HG03354 (cell line): Measurements from ENCODE around the gene CNTRL.
"Not testable (repeated sequence)": the region's sequence is repeated elsewhere in the genome, so short reads cannot be mapped to it uniquely, and the experiment has no call there.

Experiments
- ATAC-seq: cut with Tn5 transposase; IDR thresholded peaks from one replicate; pipeline ENCODE4 v1.9.1; 2021; ENCODE audit warnings: mild to moderate bottlenecking; ENCODE audit not compliant: unreplicated experiment, poor library complexity, severe bottlenecking

The CNTRL gene

DNA sequence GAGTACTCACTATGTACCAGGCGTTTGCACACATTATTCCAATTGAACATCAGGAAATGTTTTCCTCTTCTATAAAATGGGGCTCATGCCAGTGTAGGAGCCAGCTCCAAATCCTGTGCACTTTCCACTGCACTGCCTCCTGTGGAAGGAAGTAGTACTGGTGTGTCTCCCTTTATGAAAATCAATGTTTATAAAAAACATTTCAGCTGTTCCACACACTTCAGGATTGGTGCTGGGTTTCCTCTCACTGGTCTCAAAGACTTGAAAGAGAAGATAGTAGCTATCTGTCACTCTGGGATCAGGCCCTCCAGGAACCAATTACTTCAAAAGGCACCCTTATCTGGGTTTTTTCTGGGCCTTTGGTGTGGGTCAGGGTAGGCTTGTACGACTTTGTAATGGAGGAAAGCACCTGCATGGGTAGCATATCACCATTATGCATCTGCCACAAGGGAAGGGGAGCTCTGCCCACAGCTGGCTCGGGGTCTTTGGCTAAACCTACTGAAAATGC lies 94.4 kb downstream of the CNTRL start:
- no peak for ATAC-seq

DNA sequence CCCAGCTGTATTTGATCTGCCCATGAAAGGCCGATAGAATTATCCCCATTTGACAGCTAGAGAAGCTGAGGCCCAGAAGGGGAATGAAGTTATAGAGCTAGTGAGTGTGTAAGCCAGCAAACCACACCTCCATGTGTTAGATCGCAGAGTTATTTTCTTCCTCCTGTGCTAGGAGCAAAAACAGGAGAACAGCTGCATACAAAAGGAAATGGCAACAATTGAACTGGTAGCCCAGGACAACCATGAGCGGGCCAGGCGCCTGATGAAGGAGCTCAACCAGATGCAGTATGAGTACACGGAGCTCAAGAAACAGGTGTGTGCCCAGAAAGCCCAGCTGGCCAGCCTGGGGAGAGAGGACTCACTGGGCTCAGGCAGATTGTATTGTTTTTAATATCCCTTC lies 96.5 kb downstream of the CNTRL start:
- ATAC-seq = no peak

- ATAC-seq = no peak
Measured at GRCh38 chr9:121172726-121173487, 98.2 kb downstream of the CNTRL start.

DNA sequence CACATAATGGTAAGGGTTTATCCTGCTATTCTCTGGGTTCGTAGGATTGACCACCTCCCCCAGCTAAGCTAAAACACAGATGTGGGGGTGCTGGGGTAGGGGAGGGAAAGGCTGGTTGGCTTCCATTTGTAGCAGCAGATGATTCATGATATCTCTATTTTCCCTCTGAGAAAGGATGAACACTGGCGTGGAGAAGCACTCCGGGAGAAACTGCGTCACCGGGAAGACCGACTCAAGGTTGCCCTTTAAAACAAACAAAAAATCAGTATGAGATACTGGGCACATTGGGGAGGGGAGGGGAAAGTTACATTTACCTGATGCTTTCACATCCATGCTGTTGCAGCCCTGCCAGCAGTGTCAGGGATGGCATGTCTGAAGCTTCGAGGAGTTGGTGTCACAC lies 98.7 kb downstream of the CNTRL start:
- ATAC-seq = no peak

DNA sequence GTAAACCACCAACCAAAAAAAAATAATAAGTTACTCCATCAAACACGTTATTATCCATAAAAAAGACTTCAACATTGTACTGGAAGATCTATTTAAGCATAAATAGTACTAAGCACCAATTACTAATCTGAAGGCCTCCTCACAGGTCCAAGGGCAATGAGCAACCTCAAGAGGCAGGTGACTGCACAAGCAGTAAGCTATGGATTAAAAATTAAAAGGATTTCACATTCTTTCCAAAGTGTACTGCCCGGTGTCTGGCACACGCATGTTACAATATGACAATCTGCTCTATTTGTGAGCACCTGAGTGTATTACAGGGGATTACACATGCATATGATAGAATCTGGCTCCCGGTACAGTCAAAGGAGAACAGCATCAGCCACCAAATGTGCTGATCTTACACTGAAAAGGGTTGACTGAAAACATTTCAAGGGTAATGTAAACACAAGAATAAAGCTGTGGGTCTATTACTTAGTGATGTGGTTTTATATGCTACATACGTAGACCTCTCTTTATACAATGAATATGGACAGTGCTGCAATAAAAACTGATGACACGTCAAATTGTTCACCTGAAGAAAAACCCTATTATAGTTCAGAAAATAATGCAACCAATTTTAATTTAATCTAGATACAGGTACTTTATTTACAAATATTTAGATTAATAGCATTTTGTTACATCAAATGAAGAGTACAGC lies 104.1 kb downstream of the CNTRL start:
- no peak for ATAC-seq

GRCh38 chr9:121179373-121179721 lies 104.6 kb downstream of the CNTRL start:
- ATAC-seq = not testable (repeated sequence)

GRCh38 chr9:121179930-121180681 lies 105.4 kb downstream of the CNTRL start:
- no peak for ATAC-seq

DNA sequence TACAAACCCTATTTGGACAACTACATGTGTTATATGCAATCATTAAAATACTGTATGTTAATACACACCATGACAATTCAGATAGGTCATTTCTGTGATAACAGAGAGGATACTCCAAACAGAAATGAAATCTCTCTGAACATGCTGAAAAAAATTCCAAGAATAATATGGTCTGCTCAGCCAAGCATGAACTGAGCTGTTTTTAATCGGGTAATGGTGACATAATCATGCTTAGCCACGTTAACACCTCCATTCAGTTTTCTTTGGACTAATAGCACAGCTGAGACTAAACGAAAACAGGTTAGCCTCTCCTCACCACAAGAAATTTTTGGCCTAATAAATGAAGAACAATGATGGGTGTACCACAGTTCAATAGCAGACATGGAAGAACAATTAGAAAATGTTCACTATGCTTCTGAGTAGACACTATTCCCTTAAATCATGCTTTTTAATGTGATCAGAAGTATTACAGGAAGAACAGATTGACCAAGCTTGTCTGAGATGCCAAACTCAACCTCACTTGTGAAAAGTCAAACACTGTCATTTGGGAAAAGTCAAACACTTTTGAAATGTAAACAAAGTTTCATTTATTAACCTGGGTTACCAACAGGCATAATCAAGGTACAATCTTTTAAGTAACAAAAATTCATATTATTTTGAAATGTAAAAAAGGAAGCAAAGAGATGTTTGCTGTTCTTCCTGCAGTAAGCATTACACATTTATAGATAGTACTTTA lies 107.5 kb downstream of the CNTRL start:
- no peak for ATAC-seq

- no peak for ATAC-seq
Measured at GRCh38 chr9:121182989-121183388, 108.2 kb downstream of the CNTRL start.

DNA sequence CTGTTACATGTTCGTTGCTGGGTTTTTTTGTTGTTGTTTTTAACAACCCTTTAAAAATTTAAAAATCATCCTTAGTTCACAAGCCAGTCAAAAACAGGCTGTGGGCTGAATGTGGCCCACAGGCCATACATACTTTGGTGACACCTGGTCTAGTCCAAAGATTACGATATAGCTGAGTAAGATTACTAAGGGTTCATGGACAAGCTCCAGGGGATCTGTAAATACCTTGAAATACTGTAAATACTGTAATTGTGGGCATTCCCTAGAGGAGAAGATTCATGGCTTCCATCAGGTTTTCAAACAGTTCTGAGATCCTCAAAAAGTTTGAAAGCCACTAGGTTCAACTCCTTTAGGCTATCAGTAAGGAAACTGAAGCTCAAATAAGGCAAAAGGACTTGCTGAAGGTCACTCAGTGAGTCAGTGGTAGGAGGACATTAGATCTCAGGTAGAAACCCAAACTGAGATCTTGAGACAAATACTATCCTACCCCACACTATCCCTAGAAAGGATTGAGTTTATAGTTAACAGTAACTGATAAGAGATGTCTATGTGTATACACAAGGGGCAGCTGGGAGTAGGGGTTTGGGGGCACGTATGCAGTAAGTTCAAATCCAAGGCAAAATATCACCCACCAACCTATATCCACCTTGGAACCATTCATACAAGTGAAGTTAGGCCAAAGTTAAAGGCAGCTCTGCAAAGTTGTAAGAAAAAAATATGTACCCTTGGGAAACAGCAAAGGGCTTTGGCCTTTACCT lies 109.1 kb downstream of the CNTRL start:
- no peak for ATAC-seq

DNA sequence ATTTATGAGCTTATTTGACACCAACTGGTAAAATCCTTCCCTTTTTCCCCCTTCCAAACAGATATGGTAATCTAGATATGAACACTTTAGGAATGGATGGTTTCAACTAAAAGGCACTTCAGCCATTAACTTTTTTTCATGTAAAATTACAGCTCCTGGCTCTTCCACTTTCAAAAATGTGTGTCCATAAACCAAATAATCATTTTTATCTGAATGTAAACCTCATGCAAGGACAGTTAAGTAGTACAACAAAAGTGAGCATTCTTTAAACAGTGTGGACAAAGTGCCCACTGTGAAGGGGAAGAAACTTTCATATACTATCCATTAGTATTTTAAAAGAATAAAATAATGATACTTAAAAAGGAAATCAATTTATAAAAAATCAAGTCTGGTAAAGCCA lies 109.7 kb downstream of the CNTRL start:
- no peak for ATAC-seq

- ATAC-seq = no peak
Measured at GRCh38 chr9:121185178-121185745, 110.5 kb downstream of the CNTRL start.

GRCh38 chr9:121185774-121186403 lies 111.1 kb downstream of the CNTRL start:
- ATAC-seq = no peak

- no peak for ATAC-seq
Measured at GRCh38 chr9:121187636-121188305, 113.0 kb downstream of the CNTRL start.

- ATAC-seq = no peak
Measured at GRCh38 chr9:121189006-121189405, 114.3 kb downstream of the CNTRL start.

- no peak for ATAC-seq
Measured at GRCh38 chr9:121189660-121190059, 114.9 kb downstream of the CNTRL start.

- ATAC-seq = no peak
Measured at GRCh38 chr9:121191235-121191634, 116.5 kb downstream of the CNTRL start.

GRCh38 chr9:121192518-121192917 lies 117.8 kb downstream of the CNTRL start:
- ATAC-seq = no peak
